ENCODE results near the gene TMEM233.

- TF ChIP-seq TAF1 (IDR thresholded peaks at IDR 0.05; ENCODE audit: borderline replicate concordance, low read depth, low read length) (peak; percentile 46; the same call in 1 of the 2 replicates), POLR2A (IDR thresholded peaks at IDR 0.05; ENCODE audit: low read depth, low read length) (peak; percentile 90; the same call in 1 of the 2 replicates)
Measured at GRCh38 chr12:119667577-119668323, 74.2 kb downstream of the TMEM233 start, which contains the start of gene PRKAB1.
